Adipocyte (in vitro differentiated cells): ENCODE data around the gene COL2A1.

Experiments used
- DNase-seq: peaks from one replicate; pipeline ENCODE4 v3.0.0-alpha.2; 2015; ENCODE audit warnings: low read depth
- H3K27me3 ChIP-seq: replicated peaks from 2 replicates; pipeline ENCODE4 v1.7.0; 2013; ENCODE audit warnings: mild to moderate bottlenecking, low read length, moderate library complexity; ENCODE audit not compliant: control insufficient read depth, insufficient read depth
- H3K36me3 ChIP-seq: 2 replicates; pipeline ENCODE4 v1.7.0; 2013; ENCODE audit warnings: low read length, mild to moderate bottlenecking, moderate library complexity; ENCODE audit not compliant: control insufficient read depth, insufficient read depth, severe bottlenecking
- H3K4me1 ChIP-seq: 2 replicates; pipeline ENCODE4 v1.7.0; 2013; ENCODE audit warnings: mild to moderate bottlenecking, low read length, moderate library complexity; ENCODE audit not compliant: control insufficient read depth, insufficient read depth
- H3K4me3 ChIP-seq: 2 replicates; pipeline ENCODE4 v1.7.0; 2013; ENCODE audit warnings: mild to moderate bottlenecking, low read length, moderate library complexity
- H3K9ac ChIP-seq: 2 replicates; pipeline ENCODE4 v1.7.0; 2013; ENCODE audit warnings: mild to moderate bottlenecking, low read length, moderate library complexity
- H3K9me3 ChIP-seq: 2 replicates; pipeline ENCODE4 v1.7.0; 2013; ENCODE audit warnings: mild to moderate bottlenecking, low read length, moderate library complexity; ENCODE audit not compliant: control insufficient read depth

The COL2A1 gene

GRCh38 chr12:47986832-47987231, 17.4 kb downstream of the COL2A1 start:
- H3K4me3 ChIP-seq: no peak overlapping the region
- no peak overlapping the region for H3K9ac ChIP-seq
- H3K36me3 ChIP-seq: no peaks in the 10 kb centered on the region
- H3K4me1 ChIP-seq: no peaks in the 10 kb centered on the region
- H3K27me3 ChIP-seq: peaks cover 40% of the 10 kb centered on the region
- no peaks in the 10 kb centered on the region for H3K9me3 ChIP-seq
- DNase-seq: no peak

- Histone ChIP-seq H3K9me3 (no peaks in the 10 kb centered on the region), H3K4me3 (no peak overlapping the region), H3K36me3 (no peaks in the 10 kb centered on the region), H3K27me3 (peaks cover 42% of the 10 kb centered on the region), H3K4me1 (no peaks in the 10 kb centered on the region), H3K9ac (no peak overlapping the region)
- DNase-seq: no peak
These were observed 18.0 kb downstream of the COL2A1 start for GRCh38 chr12:47986291-47986660.

GRCh38 chr12:47985596-47986290, 18.5 kb downstream of the COL2A1 start:
- H3K36me3 ChIP-seq: no peaks in the 10 kb centered on the region
- peaks cover 48% of the 10 kb centered on the region for H3K27me3 ChIP-seq
- no peak overlapping the region for H3K9ac ChIP-seq
- H3K9me3 ChIP-seq: no peaks in the 10 kb centered on the region
- no peak for DNase-seq
- H3K4me1 ChIP-seq: no peaks in the 10 kb centered on the region
- no peak overlapping the region for H3K4me3 ChIP-seq

- H3K27me3 ChIP-seq: peaks cover 58% of the 10 kb centered on the region
- H3K4me1 ChIP-seq: no peaks in the 10 kb centered on the region
- H3K4me3 ChIP-seq: no peak overlapping the region
- H3K9me3 ChIP-seq: no peaks in the 10 kb centered on the region
- H3K9ac ChIP-seq: no peak overlapping the region
- H3K36me3 ChIP-seq: no peaks in the 10 kb centered on the region
- DNase-seq: no peak
These were observed 19.9 kb downstream of the COL2A1 start for GRCh38 chr12:47984331-47984801.

- Histone ChIP-seq H3K9ac (no peak overlapping the region), H3K4me3 (no peak overlapping the region), H3K9me3 (peaks cover 6% of the 10 kb centered on the region), H3K27me3 (peaks cover 58% of the 10 kb centered on the region), H3K36me3 (no peaks in the 10 kb centered on the region), H3K4me1 (no peaks in the 10 kb centered on the region)
- DNase-seq: no peak
These were observed 20.6 kb downstream of the COL2A1 start for GRCh38 chr12:47983541-47984115.

- DNase-seq: no peak
- no peaks in the 10 kb centered on the region for H3K36me3 ChIP-seq
- peaks cover 63% of the 10 kb centered on the region for H3K27me3 ChIP-seq
- no peaks in the 10 kb centered on the region for H3K4me1 ChIP-seq
- H3K9ac ChIP-seq: no peak overlapping the region
- H3K4me3 ChIP-seq: no peak overlapping the region
- H3K9me3 ChIP-seq: peaks cover 11% of the 10 kb centered on the region
These were observed 21.5 kb downstream of the COL2A1 start for GRCh38 chr12:47982770-47983169.

- H3K27me3 ChIP-seq: peaks cover 68% of the 10 kb centered on the region
- H3K36me3 ChIP-seq: no peaks in the 10 kb centered on the region
These were observed 22.0 kb downstream of the COL2A1 start for GRCh38 chr12:47982311-47982710.

GRCh38 chr12:47981496-47982260, 22.6 kb downstream of the COL2A1 start:
- no peaks in the 10 kb centered on the region for H3K36me3 ChIP-seq
- H3K9me3 ChIP-seq: peaks cover 11% of the 10 kb centered on the region

More at GRCh38 chr12:47982311-47982710, 22.0 kb downstream of the COL2A1 start:
- Histone ChIP-seq H3K9me3 (peaks cover 11% of the 10 kb centered on the region), H3K4me3 (no peak overlapping the region), H3K4me1 (no peaks in the 10 kb centered on the region), H3K9ac (no peak overlapping the region)
- DNase-seq: no peak

GRCh38 chr12:47980779-47981495, 23.3 kb downstream of the COL2A1 start:
- no peaks in the 10 kb centered on the region for H3K4me1 ChIP-seq
- peaks cover 73% of the 10 kb centered on the region for H3K27me3 ChIP-seq
- H3K9ac ChIP-seq: no peak overlapping the region
- H3K4me3 ChIP-seq: no peak overlapping the region
- H3K9me3 ChIP-seq: peaks cover 11% of the 10 kb centered on the region
- H3K36me3 ChIP-seq: no peaks in the 10 kb centered on the region
- no peak for DNase-seq

More at GRCh38 chr12:47981496-47982260, 22.6 kb downstream of the COL2A1 start:
- no peak for DNase-seq
- Histone ChIP-seq H3K4me3 (no peak overlapping the region), H3K27me3 (peaks cover 69% of the 10 kb centered on the region), H3K9ac (no peak overlapping the region), H3K4me1 (no peaks in the 10 kb centered on the region)

GRCh38 chr12:47980197-47980596, 24.1 kb downstream of the COL2A1 start:
- no peak overlapping the region for H3K4me3 ChIP-seq
- no peaks in the 10 kb centered on the region for H3K4me1 ChIP-seq
- no peaks in the 10 kb centered on the region for H3K36me3 ChIP-seq
- DNase-seq: no peak
- no peak overlapping the region for H3K9ac ChIP-seq
- peaks cover 73% of the 10 kb centered on the region for H3K27me3 ChIP-seq
- peaks cover 11% of the 10 kb centered on the region for H3K9me3 ChIP-seq

GRCh38 chr12:47979686-47980085, 24.6 kb downstream of the COL2A1 start:
- Histone ChIP-seq H3K9me3 (peaks cover 11% of the 10 kb centered on the region), H3K4me3 (no peak overlapping the region), H3K9ac (no peak overlapping the region), H3K4me1 (no peaks in the 10 kb centered on the region), H3K27me3 (peaks cover 69% of the 10 kb centered on the region), H3K36me3 (no peaks in the 10 kb centered on the region)
- no peak for DNase-seq
